ENCODE data around the gene TLCD2. TPM values are rescaled to one million over a fixed set of nuclear protein-coding genes. Genes with fewer than 3 reads are reported as not detected.

TLCD2 gene
- total RNA-seq, 1 experiment from 2014 or later, result 6.7 TPM

DNA sequence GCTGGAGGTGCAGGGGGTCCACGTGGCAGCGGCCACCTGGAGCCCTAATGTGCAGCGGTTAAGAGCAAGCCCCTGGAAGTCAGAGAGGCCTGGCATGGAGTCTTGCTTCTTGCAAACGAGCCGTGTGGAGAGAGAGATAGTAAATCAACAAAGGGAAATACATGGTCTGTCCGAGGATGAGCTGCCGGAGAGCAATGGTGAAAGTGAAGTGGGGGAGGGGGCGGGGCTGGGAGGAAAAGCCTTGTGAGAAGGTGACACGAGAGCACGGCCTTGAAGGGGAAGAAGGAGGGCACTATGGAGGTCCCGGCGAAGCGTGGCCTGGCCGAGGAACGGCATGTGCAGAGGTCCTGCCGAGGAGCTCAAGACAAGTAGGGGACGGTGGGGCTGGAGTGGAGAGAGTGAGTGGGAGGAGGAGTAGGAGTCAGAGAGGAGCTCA, 45.7 kb upstream of the TLCD2 start:
- ChIA-PET POLR2A (ENCODE audit: unreplicated experiment) (no interaction called here), CTCF (no interaction called here)
- H2AFZ ChIP-seq, result no peak overlapping the region

DNA sequence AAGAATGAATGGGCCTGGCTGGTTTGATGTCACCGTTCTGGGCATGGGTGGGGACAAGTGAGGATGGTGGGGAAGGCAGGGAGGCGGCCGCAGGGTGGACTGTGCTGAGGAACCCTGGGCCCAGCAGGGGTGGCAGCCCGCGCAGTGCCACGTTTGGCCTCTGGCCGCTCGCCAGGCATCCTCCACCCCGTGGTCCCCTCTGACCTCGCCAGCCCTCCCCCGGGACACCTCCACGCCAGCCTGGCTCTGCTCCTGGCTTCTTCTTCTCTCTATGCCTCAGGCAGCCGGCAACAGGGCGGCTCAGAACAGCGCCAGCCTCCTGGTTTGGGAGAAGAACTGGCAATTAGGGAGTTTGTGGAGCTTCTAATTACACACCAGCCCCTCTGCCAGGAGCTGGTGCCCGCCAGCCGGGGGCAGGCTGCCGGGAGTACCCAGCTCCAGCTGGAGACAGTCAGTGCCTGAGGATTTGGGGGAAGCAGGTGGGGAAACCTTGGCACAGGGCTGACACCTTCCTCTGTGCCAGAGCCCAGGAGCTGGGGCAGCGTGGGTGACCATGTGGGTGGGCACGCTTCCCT, 45.2 kb upstream of the TLCD2 start:
- intact Hi-C loops (cut with micrococcal nuclease; ENCODE audit: unreplicated experiment), result no loop called here
- Histone ChIP-seq H3K27ac (no peak overlapping the region), H4K20me1 (ENCODE audit: insufficient read depth) (no peaks in the 10 kb centered on the region), H3K9me2 (ENCODE audit: insufficient read depth) (no peaks in the 10 kb centered on the region), H3K27me3 (ENCODE audit: insufficient read depth, low read depth) (no peaks in the 10 kb centered on the region), H3F3A (ENCODE audit: insufficient read depth, low read depth) (peaks cover 14% of the 10 kb centered on the region), H3K4me1 (replicated peaks; ENCODE audit: insufficient read depth) (peaks cover 22% of the 10 kb centered on the region), H3K4me2 (no peak overlapping the region), H2AFZ (no peak overlapping the region), H3K36me3 (ENCODE audit: low read depth) (no peaks in the 10 kb centered on the region), H3K4me3 (no peak overlapping the region), H3K79me2 (ENCODE audit: low read depth) (no peaks in the 10 kb centered on the region), H3K9me3 (ENCODE audit: insufficient read depth, low read depth) (no peaks in the 10 kb centered on the region)
- POLR2A ChIA-PET (ENCODE audit: unreplicated experiment), result interaction anchor here (0.6 kb wide), 1 partner anchor 38 kb away, joined by 3 read pairs; no protein-coding TSS in a partner anchor
- no peak for DNase-seq
- no TSS peak for BruUV-seq (replicated peaks)
- CTCF ChIA-PET, result interaction anchor here (0.6 kb wide), 1 partner anchor 179 kb away, joined by 6 read pairs; no protein-coding TSS in a partner anchor
- TF ChIP-seq EZH2 (IDR thresholded peaks at IDR 0.05; ENCODE audit: low read depth), result no peak
- TF ChIP-seq, protein P1, sequence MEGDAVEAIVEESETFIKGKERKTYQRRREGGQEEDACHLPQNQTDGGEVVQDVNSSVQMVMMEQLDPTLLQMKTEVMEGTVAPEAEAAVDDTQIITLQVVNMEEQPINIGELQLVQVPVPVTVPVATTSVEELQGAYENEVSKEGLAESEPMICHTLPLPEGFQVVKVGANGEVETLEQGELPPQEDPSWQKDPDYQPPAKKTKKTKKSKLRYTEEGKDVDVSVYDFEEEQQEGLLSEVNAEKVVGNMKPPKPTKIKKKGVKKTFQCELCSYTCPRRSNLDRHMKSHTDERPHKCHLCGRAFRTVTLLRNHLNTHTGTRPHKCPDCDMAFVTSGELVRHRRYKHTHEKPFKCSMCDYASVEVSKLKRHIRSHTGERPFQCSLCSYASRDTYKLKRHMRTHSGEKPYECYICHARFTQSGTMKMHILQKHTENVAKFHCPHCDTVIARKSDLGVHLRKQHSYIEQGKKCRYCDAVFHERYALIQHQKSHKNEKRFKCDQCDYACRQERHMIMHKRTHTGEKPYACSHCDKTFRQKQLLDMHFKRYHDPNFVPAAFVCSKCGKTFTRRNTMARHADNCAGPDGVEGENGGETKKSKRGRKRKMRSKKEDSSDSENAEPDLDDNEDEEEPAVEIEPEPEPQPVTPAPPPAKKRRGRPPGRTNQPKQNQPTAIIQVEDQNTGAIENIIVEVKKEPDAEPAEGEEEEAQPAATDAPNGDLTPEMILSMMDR (conservative IDR thresholded peaks at IDR 0.05), result no peak

More for the DNA sequence above, 45.7 kb upstream of the TLCD2 start:
- Histone ChIP-seq H4K20me1 (ENCODE audit: insufficient read depth) (no peaks in the 10 kb centered on the region), H3K9me3 (ENCODE audit: insufficient read depth, low read depth) (no peaks in the 10 kb centered on the region), H3K79me2 (ENCODE audit: low read depth) (no peaks in the 10 kb centered on the region), H3K4me2 (no peak overlapping the region), H3K27ac (no peak overlapping the region), H3K4me1 (replicated peaks; ENCODE audit: insufficient read depth) (peaks cover 21% of the 10 kb centered on the region), H3K9me2 (ENCODE audit: insufficient read depth) (no peaks in the 10 kb centered on the region), H3K36me3 (ENCODE audit: low read depth) (no peaks in the 10 kb centered on the region), H3K4me3 (no peak overlapping the region), H3F3A (ENCODE audit: insufficient read depth, low read depth) (peaks cover 14% of the 10 kb centered on the region), H3K27me3 (ENCODE audit: insufficient read depth, low read depth) (no peaks in the 10 kb centered on the region)
- no peak for DNase-seq
- BruUV-seq (replicated peaks), result no TSS peak
- TF ChIP-seq EZH2 (IDR thresholded peaks at IDR 0.05; ENCODE audit: low read depth), result no peak
- TF ChIP-seq, protein P1 (conservative IDR thresholded peaks at IDR 0.05), result no peak
- intact Hi-C loops (cut with micrococcal nuclease; ENCODE audit: unreplicated experiment), result no loop called here

DNA sequence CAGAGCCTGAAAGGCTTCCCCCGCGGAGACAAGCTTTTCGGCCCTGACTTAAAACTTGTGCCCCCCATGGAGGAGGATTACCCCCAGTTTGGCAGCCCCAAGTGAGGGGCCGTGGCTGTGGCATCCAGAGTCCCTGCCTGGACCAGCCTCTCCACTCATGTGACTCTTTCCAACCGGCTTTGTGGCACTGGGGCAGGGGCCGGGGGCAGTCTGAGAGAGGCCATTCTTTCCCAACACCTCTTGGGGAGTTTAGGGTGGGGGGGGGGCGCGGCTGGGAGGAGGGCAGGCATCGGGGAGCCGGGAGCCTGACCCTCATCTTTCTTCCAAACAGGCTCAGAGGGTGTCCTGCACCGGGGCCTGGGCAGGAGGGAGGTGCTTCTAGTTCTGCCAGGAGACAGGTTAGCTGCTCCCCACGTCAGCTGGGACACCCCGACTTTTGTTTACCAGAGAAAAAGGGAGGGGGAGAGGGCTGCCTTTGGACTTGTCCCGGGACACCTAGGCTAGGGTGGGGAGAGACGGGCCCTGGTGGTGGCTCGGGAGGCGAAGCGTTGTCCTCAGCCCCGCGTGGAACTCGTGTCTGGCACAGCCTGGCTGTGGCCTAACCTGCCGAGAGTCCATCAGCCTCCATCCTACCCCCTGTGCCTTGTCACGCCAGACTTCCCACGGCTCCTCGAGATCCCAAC, 44.4 kb upstream of the TLCD2 start:
- Histone ChIP-seq H3K9me3 (ENCODE audit: insufficient read depth, low read depth) (no peaks in the 10 kb centered on the region), H3K27me3 (ENCODE audit: insufficient read depth, low read depth) (no peaks in the 10 kb centered on the region), H4K20me1 (ENCODE audit: insufficient read depth) (no peaks in the 10 kb centered on the region), H3K4me1 (replicated peaks; ENCODE audit: insufficient read depth) (peaks cover 22% of the 10 kb centered on the region), H2AFZ (no peak overlapping the region), H3K4me3 (no peak overlapping the region), H3F3A (ENCODE audit: insufficient read depth, low read depth) (peaks cover 14% of the 10 kb centered on the region), H3K36me3 (ENCODE audit: low read depth) (no peaks in the 10 kb centered on the region), H3K9me2 (ENCODE audit: insufficient read depth) (no peaks in the 10 kb centered on the region), H3K27ac (no peak overlapping the region), H3K79me2 (ENCODE audit: low read depth) (no peaks in the 10 kb centered on the region), H3K4me2 (no peak overlapping the region)
- CTCF ChIA-PET, result interaction anchor here (0.6 to 0.7 kb wide), 3 partner anchors 34 to 178 kb away, joined by 3 to 6 read pairs (median 6); partner anchors contain the start of gene SLC43A2
- BruUV-seq (replicated peaks), result no TSS peak
- POLR2A ChIA-PET (ENCODE audit: unreplicated experiment), result interaction anchor here (0.6 kb wide), 1 partner anchor 37 kb away, joined by 3 read pairs; no protein-coding TSS in a partner anchor
- intact Hi-C loops (cut with micrococcal nuclease; ENCODE audit: unreplicated experiment), result no loop called here
- TF ChIP-seq EZH2 (IDR thresholded peaks at IDR 0.05; ENCODE audit: low read depth), result no peak
- TF ChIP-seq, protein P1 (conservative IDR thresholded peaks at IDR 0.05), result no peak
- DNase-seq, result no peak

Data from PC-9 (cell line).